Thyroid gland (tissue), 4 donors: ENCODE results near the gene CPLANE2. TPM values are rescaled to one million over a fixed set of nuclear protein-coding genes. Genes with fewer than 3 reads are reported as not detected.
A peak's percentile ranks its signal among the peaks of the same experiment; 100 is the strongest.

Experiments used
- DNase-seq, 2 donors: peaks; one replicate each; pipeline ENCODE4 v3.0.0-alpha.2; 2019
- H3K27ac ChIP-seq, 3 donors: fragments of 200-600 bp; sonication (generic); 1 replicate in 2 of 3; 2 replicates in 1 of 3; pipeline ENCODE4 v1.5.1; 2016 to 2019; ENCODE audit warnings: mild to moderate bottlenecking in 1 of 3, moderate library complexity in 1 of 3
- H3K27me3 ChIP-seq: fragments of 200-600 bp; sonication (generic); one replicate; pipeline ENCODE4 v1.5.1; 2019
- H3K36me3 ChIP-seq, 2 donors: fragments of 200-600 bp; sonication (generic); one replicate each; pipeline ENCODE4 v1.5.1; 2016 to 2019
- H3K4me1 ChIP-seq, 2 donors: fragments of 200-600 bp; sonication (generic); one replicate each; pipeline ENCODE4 v1.5.1; 2017 to 2019
- H3K4me3 ChIP-seq, 3 donors: fragments of 200-600 bp; sonication (generic); replicated peaks in 1 of 3; 1 replicate in 2 of 3; 2 replicates in 1 of 3; pipeline ENCODE4 v1.5.1; 2016; ENCODE audit warnings: mild to moderate bottlenecking in 1 of 3
- H3K9me3 ChIP-seq: fragments of 200-600 bp; sonication (generic); one replicate; pipeline ENCODE4 v1.5.1; 2017
- CTCF ChIP-seq, 6 experiments: fragments of 200-600 bp in 3 of 6; fragments of 450-650 bp in 3 of 6; sonication (generic) in 3 of 6; IDR thresholded peaks; one replicate each; pipeline ENCODE4 v1.5.1; 2016 to 2019; ENCODE audit warnings: antibody characterized with exemption in 6 of 6, mild to moderate bottlenecking in 2 of 6, inconsistent platforms in 1 of 6, moderate library complexity in 1 of 6
- POLR2A ChIP-seq, 2 donors: fragments of 450-650 bp; IDR thresholded peaks; one replicate each; pipeline ENCODE4 v1.6.1; 2017; ENCODE audit warnings: antibody characterized with exemption in 2 of 2, mild to moderate bottlenecking in 2 of 2, moderate library complexity in 1 of 2
- WGBS, 2 donors: methylation state at CpG; one replicate each; pipeline ENCODE4 v1.1.5; 2017; 5-methylcytosine and 5-hydroxymethylcytosine counted together
- intact Hi-C: fragments of 100-400 bp; cut with DNase I; formaldehyde crosslinking; loops from one replicate; pipeline ENCODE4 v1.15.1; 2023
- total RNA-seq, 4 donors: library from RNA; depleted of rRNA; stranded (reverse); fragments of >200 nt; gene quantifications; one replicate each; pipeline ENCODE4 v1.2.3, GENCODE V29; 2016

Gene CPLANE2
- total RNA-seq, 4 donors from 2014 or later, result 4.3 to 21.8 (median 15.3) TPM

GRCh38 chr1:16187748-16188401 is 49.1 kb downstream of the CPLANE2 start:
- intact Hi-C loops, result loop anchor here (2.0 kb wide), 1 partner anchor 111 kb away; no protein-coding TSS in a partner anchor
- WGBS, 2 donors, result 20 to 28% methylated on average over 11 to 15 of the region's 15 CpGs

GRCh38 chr1:16186655-16187235 is 50.2 kb downstream of the CPLANE2 start:
- H3K27me3 ChIP-seq, result no peaks in the 10 kb centered on the region
- H3K27ac ChIP-seq, result no peak overlapping the region
- 76% methylated on average over 9 of the region's 9 CpGs for WGBS, 2 donors
- DNase-seq, result no peak
- peaks cover 37 to 62% of the 10 kb centered on the region in 2 donors for H3K4me1 ChIP-seq
- H3K9me3 ChIP-seq, result no peaks in the 10 kb centered on the region
- H3K36me3 ChIP-seq, result no peaks in the 10 kb centered on the region
- no peak for TF ChIP-seq CTCF (IDR thresholded peaks at IDR 0.05)
- no peak for TF ChIP-seq POLR2A (IDR thresholded peaks at IDR 0.05)
- H3K4me3 ChIP-seq, result no peak overlapping the region
- intact Hi-C loops, result no loop called here

More at GRCh38 chr1:16187748-16188401, 49.1 kb downstream of the CPLANE2 start:
- Histone ChIP-seq H3K36me3 (no peaks in the 10 kb centered on the region), H3K27me3 (no peaks in the 10 kb centered on the region), H3K9me3 (no peaks in the 10 kb centered on the region), H3K4me3 (no peak overlapping the region), H3K4me1 (peaks cover 35 to 57% of the 10 kb centered on the region in 2 donors), H3K27ac (no peak overlapping the region)
- peak; percentile 73 to 79 for DNase-seq
- TF ChIP-seq POLR2A (IDR thresholded peaks at IDR 0.05), result no peak
- peak; percentile 88 to 99 (median 98) for TF ChIP-seq CTCF (IDR thresholded peaks at IDR 0.05)

- H3K4me1 ChIP-seq, result peaks cover 18 to 55% of the 10 kb centered on the region in 2 donors
- no peak overlapping the region for H3K4me3 ChIP-seq
- no peak overlapping the region for H3K27ac ChIP-seq
- no peak for DNase-seq
- TF ChIP-seq POLR2A (IDR thresholded peaks at IDR 0.05) (no peak), CTCF (IDR thresholded peaks at IDR 0.05) (no peak)
- whole genome bisulfite sequencing, 2 donors, result 86 to 89% methylated on average over 6 of the region's 10 CpGs
- intact Hi-C loops, result no loop called here
- H3K36me3 ChIP-seq, result no peaks in the 10 kb centered on the region
- H3K9me3 ChIP-seq, result no peaks in the 10 kb centered on the region
- no peaks in the 10 kb centered on the region for H3K27me3 ChIP-seq
Measured at GRCh38 chr1:16184557-16185303, 52.3 kb downstream of the CPLANE2 start.

GRCh38 chr1:16183765-16184556 is 53.0 kb downstream of the CPLANE2 start:
- WGBS, 2 donors, result 81 to 88% methylated on average over 14 to 18 of the region's 19 CpGs
- TF ChIP-seq CTCF (IDR thresholded peaks at IDR 0.05), result no peak
- no peak for TF ChIP-seq POLR2A (IDR thresholded peaks at IDR 0.05)
- intact Hi-C loops, result no loop called here
- Histone ChIP-seq H3K4me3 (no peak overlapping the region), H3K27me3 (no peaks in the 10 kb centered on the region), H3K27ac (peak overlapping the region in 2 of 3 donors; percentile 43 to 56), H3K9me3 (no peaks in the 10 kb centered on the region), H3K36me3 (no peaks in the 10 kb centered on the region), H3K4me1 (peaks cover 11 to 47% of the 10 kb centered on the region in 2 donors)
- DNase-seq, result no peak
